ENCODE data around the gene OR51T1.
"Not testable (repeated sequence)": the region's sequence is repeated elsewhere in the genome, so short reads cannot be mapped to it uniquely, and the experiment has no call there.

OR51T1 gene, protein sequence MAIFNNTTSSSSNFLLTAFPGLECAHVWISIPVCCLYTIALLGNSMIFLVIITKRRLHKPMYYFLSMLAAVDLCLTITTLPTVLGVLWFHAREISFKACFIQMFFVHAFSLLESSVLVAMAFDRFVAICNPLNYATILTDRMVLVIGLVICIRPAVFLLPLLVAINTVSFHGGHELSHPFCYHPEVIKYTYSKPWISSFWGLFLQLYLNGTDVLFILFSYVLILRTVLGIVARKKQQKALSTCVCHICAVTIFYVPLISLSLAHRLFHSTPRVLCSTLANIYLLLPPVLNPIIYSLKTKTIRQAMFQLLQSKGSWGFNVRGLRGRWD

DNA sequence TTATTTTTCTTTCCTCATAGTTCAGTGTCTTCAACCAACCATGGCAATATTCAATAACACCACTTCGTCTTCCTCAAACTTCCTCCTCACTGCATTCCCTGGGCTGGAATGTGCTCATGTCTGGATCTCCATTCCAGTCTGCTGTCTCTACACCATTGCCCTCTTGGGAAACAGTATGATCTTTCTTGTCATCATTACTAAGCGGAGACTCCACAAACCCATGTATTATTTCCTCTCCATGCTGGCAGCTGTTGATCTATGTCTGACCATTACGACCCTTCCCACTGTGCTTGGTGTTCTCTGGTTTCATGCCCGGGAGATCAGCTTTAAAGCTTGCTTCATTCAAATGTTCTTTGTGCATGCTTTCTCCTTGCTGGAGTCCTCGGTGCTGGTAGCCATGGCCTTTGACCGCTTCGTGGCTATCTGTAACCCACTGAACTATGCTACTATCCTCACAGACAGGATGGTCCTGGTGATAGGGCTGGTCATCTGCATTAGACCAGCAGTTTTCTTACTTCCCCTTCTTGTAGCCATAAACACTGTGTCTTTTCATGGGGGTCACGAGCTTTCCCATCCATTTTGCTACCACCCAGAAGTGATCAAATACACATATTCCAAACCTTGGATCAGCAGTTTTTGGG is at the start of gene OR51T1:
TSS of gene OR51T1 (plus strand) at position 41 of the 641 bp plus-strand sequence. CDS start at position 41, 0 bp downstream.
- DNase-seq (ENCODE audit: low read depth in 2 of 2), result no peak

DNA sequence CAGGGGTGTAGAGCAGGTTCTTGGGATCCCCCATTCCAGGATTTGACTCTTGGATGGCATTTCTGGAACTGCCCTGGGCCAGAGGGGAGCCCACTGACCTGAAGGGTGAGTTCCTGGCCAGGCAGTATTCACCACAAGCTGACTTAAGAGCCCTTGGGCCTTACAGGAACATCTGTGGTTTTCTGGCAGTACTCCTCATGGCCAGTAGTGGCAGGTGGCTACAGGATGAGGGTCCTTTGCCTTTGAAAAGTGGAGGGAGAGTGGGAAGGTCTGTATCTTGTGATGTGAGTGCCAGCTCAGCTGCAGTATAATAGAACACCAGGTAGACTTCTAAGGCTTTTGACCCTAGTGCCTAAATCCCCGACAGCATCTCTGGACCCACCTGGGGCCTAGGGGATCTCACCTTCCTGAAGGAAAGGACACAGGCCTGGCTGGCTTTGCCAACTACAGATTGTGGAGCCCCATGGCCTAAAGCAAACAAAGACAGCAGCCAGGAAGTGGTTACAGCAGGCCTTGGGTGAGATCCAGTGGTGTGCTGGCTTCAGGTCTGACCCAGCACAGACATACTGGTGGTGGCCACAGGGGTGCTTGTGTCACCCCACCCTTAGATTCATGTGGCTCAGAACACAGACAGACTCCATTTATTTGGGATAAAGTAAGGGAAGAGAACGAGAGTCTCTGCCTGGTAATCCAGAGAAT is 41.7 kb upstream of the OR51T1 start:
- no peak for DNase-seq (ENCODE audit: low read depth in 2 of 2)

DNA sequence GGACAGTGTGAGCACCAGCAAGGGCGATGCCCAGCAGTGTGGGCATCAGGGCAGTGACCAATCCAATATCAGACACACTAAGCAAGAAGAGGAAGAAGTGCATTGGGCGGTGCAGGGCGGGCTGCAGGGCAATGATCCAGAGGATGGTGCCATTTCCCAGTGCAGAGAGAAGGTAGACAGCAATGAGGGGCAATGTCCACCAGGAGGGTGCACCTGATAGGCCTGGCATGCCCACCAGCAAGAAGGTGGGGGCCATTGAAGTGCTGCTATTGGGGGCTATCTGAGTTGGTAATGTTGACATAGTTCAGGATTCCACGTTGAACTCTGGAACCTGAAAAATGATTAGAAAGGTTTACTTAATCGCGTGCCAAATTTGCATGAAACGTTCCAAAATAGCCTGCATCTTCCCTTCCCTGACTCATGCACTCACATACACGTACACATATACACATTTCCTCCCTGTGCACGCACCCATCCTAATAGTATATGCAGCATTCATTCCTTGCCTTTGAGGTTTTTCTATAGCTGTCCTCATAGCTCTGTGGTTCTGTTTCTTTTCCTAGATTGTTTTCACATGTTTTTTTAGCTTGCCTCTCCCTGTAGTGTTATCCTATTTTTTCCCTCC is 32.7 kb upstream of the OR51T1 start, which contains the start of gene OR51S1:
TSS of gene OR51S1 (minus strand) at position 301 of the 625 bp plus-strand sequence. CDS start at position 301, 0 bp downstream.
- no peak for DNase-seq (ENCODE audit: low read depth in 2 of 2)

DNA sequence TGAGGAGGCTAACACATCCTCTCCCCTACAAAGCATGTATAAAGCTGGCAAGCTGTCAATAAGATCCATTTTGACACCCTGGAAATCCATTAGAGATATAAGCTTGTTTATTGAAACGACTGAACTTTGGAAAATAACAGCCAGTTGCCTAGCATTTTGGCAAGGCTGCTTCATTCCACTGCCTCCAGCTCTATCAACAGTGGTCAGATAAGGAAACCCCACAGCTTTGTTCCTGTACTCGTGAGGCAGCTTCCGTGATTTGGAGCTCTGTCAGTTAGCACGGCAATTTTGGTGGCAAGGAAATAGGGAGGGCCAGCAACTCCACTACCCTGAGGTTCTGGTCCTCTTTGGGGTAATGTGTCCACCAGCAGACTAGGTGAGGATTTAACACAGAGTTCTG is 30.7 kb upstream of the OR51T1 start:
- DNase-seq (ENCODE audit: low read depth in 2 of 2), result no peak

DNA sequence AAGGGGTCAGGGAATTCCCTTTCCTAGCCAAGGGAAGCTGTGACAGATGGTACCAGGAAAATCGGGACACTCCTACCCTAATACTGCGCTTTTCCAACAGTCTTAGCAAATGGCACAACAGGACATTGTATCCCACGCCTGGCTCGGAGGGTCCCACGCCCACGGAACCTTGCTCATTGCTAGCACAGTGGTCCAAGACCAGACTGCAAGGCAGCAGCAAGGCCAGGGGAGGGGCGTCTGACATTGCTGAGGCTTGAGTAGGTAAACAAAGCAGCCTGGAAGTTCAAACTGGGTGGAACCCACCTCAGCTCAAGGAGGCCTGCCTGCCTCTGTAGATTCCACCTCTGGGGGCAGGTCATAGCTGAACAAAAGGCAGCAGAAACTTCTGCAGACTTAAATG is 27.4 kb upstream of the OR51T1 start:
- DNase-seq (ENCODE audit: low read depth in 2 of 2), result not testable (repeated sequence)

DNA sequence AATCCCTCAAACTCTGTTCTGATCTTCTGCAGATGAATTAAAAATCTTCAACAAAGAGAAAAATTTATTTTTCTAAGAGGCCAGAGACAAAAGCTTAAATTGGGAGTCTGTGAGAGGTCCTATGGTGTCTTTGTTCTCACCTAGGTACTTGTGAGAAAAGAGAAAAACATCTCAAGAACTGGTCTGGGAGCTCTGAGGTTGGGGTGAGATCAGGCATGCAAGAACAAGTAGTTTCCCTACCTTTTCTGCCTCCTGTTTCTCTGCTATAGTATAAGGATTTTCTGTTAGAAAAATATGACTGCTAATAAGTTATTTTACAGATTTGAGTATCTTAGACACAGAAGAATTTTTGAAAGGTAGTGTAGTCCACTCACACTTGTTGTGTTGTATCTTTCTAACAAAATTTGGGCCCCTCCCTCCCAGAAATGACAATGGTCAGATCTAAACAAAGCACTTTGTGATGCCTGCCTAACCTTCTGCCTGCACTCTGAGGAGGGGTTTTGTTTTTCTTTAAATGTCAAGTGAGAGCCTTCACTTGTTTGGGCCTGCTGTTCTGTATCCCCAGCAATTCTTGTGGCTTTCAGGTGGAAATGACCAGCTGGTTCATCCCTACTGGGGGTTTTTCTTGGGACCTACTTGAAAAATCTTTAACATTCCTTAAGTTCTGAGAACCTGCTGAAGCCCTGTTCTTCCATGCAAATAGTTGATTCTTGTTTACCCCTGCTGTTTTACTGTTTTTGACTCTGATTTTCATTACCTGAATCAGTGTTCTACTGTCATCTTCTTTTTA is 19.1 kb upstream of the OR51T1 start:
- DNase-seq (ENCODE audit: low read depth in 2 of 2), result no peak

DNA sequence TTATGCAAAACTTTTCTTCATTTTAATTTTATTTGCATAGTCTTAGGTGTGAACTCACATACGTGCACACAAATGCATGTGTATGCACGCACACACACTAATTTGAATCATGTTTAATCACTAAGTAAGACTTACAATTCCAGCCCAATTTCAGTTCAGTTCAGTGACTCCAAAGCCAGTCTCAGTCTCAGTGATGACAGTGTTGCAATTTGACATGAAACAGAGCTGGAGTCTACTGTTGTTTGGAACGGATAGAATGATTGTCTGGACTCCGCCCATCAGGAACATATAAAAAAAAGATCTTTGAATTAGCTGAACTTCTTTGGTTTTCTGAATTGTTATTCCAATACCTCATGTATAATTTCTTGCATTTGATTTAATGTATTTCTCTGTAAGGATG is 17.8 kb upstream of the OR51T1 start:
- no peak for DNase-seq (ENCODE audit: low read depth in 2 of 2)

DNA sequence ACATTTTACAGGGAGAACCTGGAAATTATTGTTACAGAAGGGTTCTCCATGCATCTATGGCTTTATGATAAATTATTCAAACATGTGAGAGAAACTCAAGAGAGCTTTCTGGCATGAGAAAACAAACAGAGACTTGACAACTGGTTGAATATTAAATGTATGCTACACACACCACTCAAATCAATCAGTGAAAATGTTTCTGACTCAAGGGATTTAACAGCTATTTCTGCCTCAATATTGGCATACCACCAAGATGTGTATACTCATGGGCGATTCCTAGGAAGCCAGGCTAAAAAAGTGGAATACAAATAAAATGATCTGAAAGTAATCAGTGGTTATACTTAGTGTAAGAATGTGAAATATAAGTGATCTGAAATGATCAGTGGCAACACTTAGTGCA is 15.8 kb upstream of the OR51T1 start:
- DNase-seq (ENCODE audit: low read depth in 2 of 2), result no peak

DNA sequence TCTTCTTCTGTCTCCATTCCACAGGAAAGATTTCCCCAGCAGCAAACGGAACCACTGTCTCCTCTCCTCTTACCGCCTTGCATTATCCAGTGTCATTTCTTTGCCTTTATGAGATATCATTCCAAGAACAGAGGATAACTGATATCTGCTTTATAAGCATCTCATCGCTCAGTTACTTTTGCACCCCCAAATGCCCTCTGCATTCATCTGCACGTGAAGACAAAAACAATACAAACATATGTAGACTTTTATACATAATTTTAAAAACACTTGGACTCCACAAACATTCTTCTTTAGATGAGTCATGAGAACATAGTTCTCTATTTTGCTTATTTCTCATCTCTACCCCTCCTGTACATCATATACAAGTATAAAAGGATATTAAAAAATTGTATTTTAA is 512 bp upstream of the OR51T1 start:
- no peak for DNase-seq (ENCODE audit: low read depth in 2 of 2)

DNA sequence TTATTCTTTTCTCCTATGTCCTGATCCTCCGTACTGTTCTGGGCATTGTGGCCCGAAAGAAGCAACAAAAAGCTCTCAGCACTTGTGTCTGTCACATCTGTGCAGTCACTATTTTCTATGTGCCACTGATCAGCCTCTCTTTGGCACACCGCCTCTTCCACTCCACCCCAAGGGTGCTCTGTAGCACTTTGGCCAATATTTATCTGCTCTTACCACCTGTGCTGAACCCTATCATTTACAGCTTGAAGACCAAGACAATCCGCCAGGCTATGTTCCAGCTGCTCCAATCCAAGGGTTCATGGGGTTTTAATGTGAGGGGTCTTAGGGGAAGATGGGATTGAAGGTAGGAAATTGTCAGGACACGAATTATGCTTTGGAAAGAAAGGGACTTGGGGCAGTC is 843 bp downstream of the OR51T1 start:
- DNase-seq (ENCODE audit: low read depth in 2 of 2), result no peak

DNA sequence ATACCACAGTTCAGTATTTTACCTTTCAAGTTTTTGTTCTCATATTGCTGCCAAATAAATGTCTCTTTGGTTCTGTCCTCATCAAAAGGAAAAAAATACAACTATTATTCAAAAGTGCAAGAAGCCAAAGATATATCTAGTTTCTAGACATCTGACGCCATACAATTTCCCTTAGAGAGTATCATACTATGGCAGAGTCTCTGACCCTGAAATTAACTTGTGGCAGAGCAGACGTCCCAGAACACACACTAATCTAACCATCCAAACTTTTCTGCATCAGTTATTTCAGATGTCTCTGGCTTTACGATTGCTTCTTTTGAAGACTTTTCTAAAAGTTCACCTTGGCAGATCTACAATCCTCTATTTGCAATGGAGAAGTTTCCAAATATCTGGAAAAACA is 2.7 kb downstream of the OR51T1 start:
- DNase-seq (ENCODE audit: low read depth in 2 of 2), result no peak

DNA sequence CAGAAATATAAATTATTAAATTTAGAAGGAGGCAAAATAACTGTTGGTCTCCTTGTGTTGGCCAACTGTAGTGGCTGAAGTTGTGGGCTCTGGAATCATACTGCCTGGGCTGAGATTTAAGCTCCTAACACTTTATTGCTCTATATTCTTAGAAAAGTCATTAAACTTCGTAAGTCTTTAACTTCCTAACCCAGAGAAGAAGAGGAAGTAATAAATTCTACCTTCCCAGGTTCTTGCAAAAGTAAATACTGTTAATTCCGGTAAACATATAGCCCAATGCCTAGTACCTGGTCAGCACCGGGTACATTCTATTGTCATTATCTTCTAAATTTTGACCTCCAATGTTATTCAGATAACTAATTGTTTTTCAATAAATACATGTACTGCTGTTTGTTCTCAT is 4.5 kb downstream of the OR51T1 start:
- no peak for DNase-seq (ENCODE audit: low read depth in 2 of 2)

DNA sequence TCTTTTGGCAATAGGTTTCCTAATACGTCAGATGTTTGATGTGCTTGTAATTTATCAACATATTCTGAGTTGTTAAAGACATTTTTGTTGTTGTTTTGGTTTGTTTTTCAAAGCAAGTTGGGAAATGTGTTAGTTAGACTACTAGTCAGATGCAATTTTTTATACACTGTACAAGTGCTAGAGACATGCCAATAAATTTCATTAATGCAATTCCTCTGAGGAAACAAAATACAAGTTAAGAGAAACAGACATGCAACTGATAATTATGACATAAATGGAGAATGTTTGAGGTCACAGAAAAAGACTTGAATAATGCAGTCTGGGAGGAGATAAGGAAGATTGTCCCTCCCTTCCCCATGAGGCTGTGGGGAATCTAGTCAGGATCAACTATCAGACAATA is 5.9 kb downstream of the OR51T1 start:
- no peak for DNase-seq (ENCODE audit: low read depth in 2 of 2)

DNA sequence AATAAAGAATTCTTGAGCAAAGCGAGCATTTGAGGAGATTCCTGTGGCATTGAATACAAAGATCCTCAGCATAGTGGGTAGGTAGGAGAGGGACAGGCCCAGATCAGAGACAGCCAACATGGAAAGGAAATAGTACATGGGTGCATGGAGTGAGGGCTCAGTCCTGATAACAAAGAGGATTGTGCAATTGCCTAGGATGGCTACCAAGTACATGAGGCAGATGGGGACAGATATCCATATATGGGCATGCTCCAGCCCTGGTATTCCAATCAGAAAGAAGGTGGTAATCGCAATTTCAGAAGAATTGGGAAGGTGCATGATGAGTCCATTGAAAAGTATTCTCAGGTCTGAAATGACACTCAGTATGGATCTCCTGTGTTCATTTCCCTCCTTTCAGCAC is 8.6 kb downstream of the OR51T1 start:
- DNase-seq (ENCODE audit: low read depth in 2 of 2), result no peak

DNA sequence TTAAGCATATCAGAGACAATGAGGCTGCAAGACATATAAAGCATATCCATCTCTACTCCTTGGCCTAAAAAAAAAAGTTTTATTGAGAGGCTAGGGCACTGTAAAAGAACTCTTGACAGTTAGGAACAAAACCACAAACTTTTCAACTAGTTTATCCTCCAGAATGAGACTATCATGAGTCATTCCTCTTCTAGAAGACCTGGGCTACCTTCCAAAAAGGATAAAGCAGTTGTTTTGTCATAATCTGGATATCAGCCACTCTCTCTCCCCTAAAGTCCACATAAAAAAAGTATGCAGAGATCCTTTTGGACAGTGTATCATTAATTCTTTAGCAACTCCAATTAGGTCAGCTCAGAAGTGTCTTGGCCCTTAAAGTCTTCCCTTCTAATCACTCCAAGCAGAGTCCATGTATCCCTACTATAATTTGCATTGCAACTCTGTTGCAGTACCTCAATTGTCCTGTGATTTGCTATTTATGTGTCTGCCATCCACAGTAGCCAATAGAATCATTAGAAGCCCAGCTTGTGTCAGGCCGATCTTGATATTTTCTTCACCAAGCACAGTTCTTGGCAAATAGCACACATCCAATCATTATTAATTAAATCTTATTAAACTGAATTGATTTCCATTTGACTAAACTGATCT is 10.4 kb downstream of the OR51T1 start:
- no peak for DNase-seq (ENCODE audit: low read depth in 2 of 2)

DNA sequence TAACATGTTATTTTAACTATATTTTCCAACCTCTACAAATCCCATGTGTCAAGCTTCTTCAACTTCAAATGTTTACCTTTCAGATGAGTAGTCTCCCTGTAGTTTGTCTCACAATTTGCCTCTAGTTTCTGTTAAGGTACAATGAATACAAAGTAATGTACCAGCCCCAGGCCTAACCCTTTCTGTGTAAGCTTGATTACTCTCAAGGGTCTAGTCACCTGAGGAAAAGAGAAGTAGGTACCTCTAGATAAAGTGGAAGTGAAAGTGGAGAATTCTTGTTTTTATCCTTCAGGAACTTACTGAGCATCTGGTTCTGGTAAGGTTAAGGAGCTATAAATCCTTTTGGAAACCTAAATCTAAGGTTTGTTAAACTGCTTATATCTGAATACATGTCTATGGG is 21.8 kb downstream of the OR51T1 start, which contains the start of gene OR51A7:
TSS of gene OR51A7 (plus strand) at position 300 of the 400 bp plus-strand sequence. CDS start 3,587 bp downstream, outside the sequence.
- no peak for DNase-seq (ENCODE audit: low read depth in 2 of 2)

DNA sequence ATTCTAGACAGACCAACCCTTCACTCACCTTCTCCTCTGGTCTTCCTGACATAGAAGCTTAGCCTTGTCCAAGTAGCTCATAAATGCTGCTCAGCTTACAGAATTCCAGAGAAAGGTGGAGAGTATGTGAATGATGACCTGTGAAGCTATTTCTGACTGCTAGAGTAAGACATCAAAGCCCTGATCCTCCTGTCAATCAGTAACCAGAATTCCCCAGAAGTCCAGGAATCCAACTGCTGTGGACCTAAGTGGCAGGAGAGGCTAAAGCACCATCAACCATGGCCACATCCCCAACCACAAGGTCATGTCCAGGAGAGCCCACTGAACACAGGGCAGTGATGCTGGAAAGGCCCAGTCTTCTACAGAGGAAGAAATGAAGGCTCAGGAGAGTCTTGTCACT is 34.9 kb downstream of the OR51T1 start:
- DNase-seq (ENCODE audit: low read depth in 2 of 2), result no peak

DNA sequence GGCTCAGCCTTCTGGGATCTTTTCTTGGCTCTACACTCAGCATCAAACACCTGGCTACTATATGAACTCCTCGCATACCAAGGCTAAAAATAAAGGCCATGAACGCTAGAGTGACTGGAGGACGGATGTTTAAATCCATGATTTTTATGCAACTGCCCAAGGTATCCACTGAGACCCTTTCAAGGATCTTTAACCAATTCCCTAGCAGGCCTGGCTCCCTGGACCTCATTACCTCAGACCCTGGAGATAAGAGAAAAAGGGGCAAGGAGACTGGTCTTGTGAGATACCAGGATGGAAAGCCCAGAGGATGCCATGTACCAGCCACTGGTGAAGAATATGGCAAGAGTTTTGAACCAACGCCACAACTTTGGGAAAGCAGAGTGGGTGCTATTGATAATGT is 37.5 kb downstream of the OR51T1 start, which contains the start of gene OR51G2:
TSS of gene OR51G2 (minus strand) at position 101 of the 400 bp plus-strand sequence. CDS start 3,687 bp downstream, outside the sequence.
- no peak for DNase-seq (ENCODE audit: low read depth in 2 of 2)

DNA sequence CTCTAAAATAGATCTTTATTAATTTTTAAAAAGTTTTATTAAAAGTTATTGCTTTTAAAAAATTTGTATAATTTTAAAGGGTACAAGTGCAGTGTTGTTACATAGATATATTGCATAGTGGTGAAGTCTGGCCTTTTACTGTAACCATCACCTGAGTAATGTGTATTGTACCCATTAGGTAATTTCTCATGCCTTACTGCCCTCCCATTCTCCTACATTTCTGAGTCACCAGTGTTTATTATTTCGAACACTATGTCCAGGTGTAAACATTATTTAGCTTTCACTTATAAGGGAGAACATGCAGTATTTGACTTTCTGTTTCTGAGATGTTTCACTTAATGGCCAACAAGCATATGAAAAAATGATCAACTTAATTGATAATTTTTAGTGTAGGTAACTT is 40.1 kb downstream of the OR51T1 start:
- no peak for DNase-seq (ENCODE audit: low read depth in 2 of 2)

DNA sequence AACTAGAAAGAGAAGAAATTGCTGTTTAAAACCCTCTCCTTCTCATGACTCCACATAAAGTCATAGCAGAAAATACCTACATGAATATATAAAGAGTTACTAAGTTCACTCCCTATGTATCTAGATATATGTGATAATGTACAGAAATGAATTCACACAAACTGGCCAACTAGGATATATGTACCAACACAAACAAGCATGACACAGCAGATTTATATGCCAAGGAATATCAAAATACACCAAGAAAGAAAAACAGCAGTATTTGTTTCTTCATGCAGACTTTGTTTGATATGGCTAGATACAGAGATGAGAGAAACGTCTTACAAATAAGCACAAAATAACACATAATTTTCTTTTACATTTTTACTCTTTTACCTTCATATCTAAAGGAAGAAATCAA is 40.6 kb downstream of the OR51T1 start:
- no peak for DNase-seq (ENCODE audit: low read depth in 2 of 2)

DNA sequence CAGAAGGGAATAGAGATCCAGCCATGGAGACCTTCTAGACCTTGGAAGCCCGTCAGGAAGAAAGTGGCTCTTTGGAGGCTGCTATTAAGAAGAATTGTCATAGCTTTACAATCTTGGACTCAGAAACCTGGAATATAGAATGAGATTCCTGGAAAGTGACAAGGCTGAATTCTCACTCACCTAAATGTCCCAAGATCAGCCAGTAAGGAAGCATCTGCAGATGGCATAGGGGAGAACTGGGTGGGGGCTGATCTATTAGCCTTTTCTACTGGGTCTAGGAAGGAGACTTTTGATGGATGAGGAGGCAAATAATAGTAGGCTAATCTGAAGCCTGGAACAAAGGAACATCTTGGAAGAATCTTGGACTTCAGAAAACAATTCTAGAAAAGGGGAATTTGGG is 42.5 kb downstream of the OR51T1 start, which contains the start of gene OR51G1:
TSS of gene OR51G1 (minus strand) at position 101 of the 400 bp plus-strand sequence. CDS start at position 101, 0 bp downstream.
- DNase-seq (ENCODE audit: low read depth in 2 of 2), result no peak
